HG03342 (cell line): ENCODE measurements around the gene TAX1BP3.

Source experiments
- ATAC-seq: cut with Tn5 transposase; IDR thresholded peaks from one replicate; pipeline ENCODE4 v1.9.1; 2021; ENCODE audit warnings: mild to moderate bottlenecking, moderate library complexity; ENCODE audit not compliant: unreplicated experiment

Gene TAX1BP3

GRCh38 chr17:3630781-3631180, 37.6 kb downstream of the TAX1BP3 start:
- ATAC-seq, result no peak

- no peak for ATAC-seq
Measured at GRCh38 chr17:3627769-3628167, 40.6 kb downstream of the TAX1BP3 start.

DNA sequence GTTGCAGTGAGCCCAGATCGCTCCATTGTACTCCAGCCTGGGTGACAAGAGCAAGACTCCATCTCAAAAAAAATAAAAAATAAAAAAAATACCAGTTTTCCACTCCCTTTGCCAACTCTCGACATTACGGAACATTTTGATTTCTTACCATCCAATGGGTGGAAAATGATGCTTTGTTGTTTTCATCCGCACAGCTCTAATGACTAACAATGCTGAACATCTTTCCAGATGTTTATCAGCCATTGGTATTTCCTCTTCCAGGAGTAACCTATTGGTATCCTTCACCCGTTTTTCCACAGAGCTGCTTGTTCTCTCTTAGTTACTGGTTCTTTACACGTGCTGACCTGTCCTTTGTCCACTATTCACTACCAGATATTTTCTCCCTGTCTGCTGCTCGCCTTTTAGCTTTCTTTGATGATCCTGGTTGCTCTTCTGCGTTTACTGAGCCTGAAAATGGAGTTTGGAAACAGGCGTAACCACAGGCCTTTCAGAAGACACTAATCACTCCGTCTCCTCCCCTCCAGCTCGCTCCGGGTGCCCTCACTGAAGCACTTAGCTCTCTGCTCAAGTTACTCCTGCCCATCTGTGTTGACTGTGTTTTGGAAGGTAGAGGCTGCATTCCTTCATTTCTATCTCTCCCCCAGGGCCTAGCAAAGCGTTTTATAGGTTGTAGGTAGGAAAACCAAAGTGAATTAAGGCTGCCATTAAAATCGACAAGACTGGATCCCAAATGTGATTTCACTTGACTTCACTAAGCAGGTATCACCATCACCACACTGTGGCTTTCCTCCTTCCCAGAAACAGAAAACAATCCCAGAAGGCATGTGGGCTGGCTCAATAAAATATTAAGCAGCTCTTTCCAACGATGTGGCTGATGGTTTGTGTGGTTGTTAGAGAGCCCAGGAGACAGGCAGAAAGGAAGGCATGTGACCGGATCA, 41.3 kb downstream of the TAX1BP3 start:
- no peak for ATAC-seq

- no peak for ATAC-seq
Measured at GRCh38 chr17:3622977-3623594, 45.3 kb downstream of the TAX1BP3 start.

- ATAC-seq, result no peak
Measured at GRCh38 chr17:3621146-3621720, 47.1 kb downstream of the TAX1BP3 start.

GRCh38 chr17:3615160-3615870, 53.1 kb downstream of the TAX1BP3 start:
- ATAC-seq, result no peak

GRCh38 chr17:3613124-3613523, 55.3 kb downstream of the TAX1BP3 start:
- ATAC-seq, result no peak
